HFFc6 (cell line): ENCODE results near the gene LRP1B. TPM values are rescaled to one million over a fixed set of nuclear protein-coding genes. Genes with fewer than 3 reads are reported as not detected.

Source experiments
- DNase-seq: peaks from one replicate; pipeline ENCODE4 v3.0.0-alpha.2; 2018
- H3K27ac Mint-ChIP-seq: 2 replicates; pipeline ENCODE4 v1.8.0; 2020; ENCODE audit warnings: mild to moderate bottlenecking, mixed read lengths
- H3K27me3 Mint-ChIP-seq: 2 replicates; pipeline ENCODE4 v1.8.0; 2021; ENCODE audit warnings: mild to moderate bottlenecking, moderate library complexity, mixed read lengths; ENCODE audit not compliant: insufficient read depth
- H3K36me3 Mint-ChIP-seq: 2 replicates; pipeline ENCODE4 v1.8.0; 2021; ENCODE audit warnings: low read depth, mixed read lengths
- H3K4me1 Mint-ChIP-seq: 2 replicates; pipeline ENCODE4 v1.8.0; 2020; ENCODE audit warnings: low read depth, mixed read lengths
- H3K4me3 Mint-ChIP-seq: 2 replicates; pipeline ENCODE4 v1.8.0; 2020; ENCODE audit warnings: mild to moderate bottlenecking, moderate library complexity, mixed read lengths
- H3K9me3 Mint-ChIP-seq: 2 replicates; pipeline ENCODE4 v1.8.0; 2020; ENCODE audit warnings: mild to moderate bottlenecking, mixed read lengths
- CTCF ChIP-seq: fragments of 200-600 bp; sonication (generic); IDR thresholded peaks from 2 replicates; pipeline ENCODE4 v1.5.0; 2021; ENCODE audit warnings: antibody characterized with exemption, mild to moderate bottlenecking
- total RNA-seq, 6 experiments: library from RNA; stranded (reverse); fragmentation: NEBNext Ultra II Directional; extraction: Animal tissue kit (Norgen Biotek cat#: 25700); gene quantifications; 2 replicates in 1 of 6; 3 replicates in 5 of 6; pipeline ENCODE4 v1.2.3, GENCODE V29; 2021

LRP1B gene
- total RNA-seq, 6 experiments from 2014 or later = not detected

- no peak for TF ChIP-seq CTCF
- Mint-ChIP-seq H3K9me3 (peaks cover 29% of the 10 kb centered on the region), H3K36me3 (no peaks in the 10 kb centered on the region), H3K4me1 (no peaks in the 10 kb centered on the region), H3K27me3 (no peaks in the 10 kb centered on the region), H3K27ac (no peak overlapping the region), H3K4me3 (no peak overlapping the region)
- DNase-seq = no peak
Measured at GRCh38 chr2:140714586-140714985, 1416.2 kb downstream of the LRP1B start.

DNA sequence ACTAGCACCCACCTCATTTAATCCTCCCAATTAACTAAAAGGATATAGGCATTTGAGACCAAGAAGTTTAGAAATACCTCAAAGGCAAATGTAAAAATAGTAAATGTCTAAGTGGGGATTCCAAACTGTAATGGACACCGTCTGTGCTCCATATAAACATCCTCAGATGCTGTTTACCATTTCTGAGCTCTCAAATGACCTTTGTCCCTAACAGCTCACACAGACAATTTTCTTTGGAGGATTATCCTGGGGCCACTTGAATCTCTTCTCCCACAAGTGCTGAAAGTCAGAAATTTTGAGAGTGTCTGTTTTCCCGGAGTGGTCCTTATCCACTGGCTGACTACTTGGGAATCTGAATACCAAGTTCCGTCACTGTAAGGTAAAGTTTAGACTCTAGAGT is 1418.9 kb downstream of the LRP1B start:
- Mint-ChIP-seq H3K4me1 (no peaks in the 10 kb centered on the region), H3K27ac (no peak overlapping the region), H3K4me3 (no peak overlapping the region), H3K36me3 (no peaks in the 10 kb centered on the region), H3K9me3 (peaks cover 20% of the 10 kb centered on the region), H3K27me3 (no peaks in the 10 kb centered on the region; the same call in 1 of the 2 replicates)
- DNase-seq = no peak
- no peak for TF ChIP-seq CTCF

GRCh38 chr2:140701726-140702125 is 1429.1 kb downstream of the LRP1B start:
- DNase-seq = no peak
- no peak for TF ChIP-seq CTCF
- Mint-ChIP-seq H3K27ac (no peak overlapping the region), H3K4me3 (no peak overlapping the region), H3K27me3 (no peaks in the 10 kb centered on the region), H3K4me1 (no peaks in the 10 kb centered on the region), H3K9me3 (peaks cover 9% of the 10 kb centered on the region), H3K36me3 (no peaks in the 10 kb centered on the region)

DNA sequence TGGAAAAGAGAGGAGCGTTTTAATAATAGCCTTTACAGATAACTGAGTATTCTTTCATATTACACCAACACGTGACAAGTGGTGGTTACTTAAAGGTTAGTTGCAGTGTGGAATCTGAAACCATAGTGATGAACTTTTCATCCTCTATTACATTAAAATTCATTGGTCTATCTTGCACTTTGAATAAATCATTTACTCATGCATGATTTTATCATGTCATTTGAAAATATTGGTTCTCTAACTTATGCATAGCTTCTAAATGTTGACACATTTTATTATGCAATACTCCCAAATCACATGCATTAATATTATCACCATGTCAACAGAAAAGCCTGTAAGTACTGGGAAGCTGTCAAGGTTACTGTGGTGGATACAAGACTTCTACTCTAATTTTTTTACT is 1432.2 kb downstream of the LRP1B start:
- Mint-ChIP-seq H3K27me3 (no peaks in the 10 kb centered on the region), H3K27ac (no peak overlapping the region), H3K4me3 (no peak overlapping the region), H3K4me1 (no peaks in the 10 kb centered on the region), H3K9me3 (peaks cover 6% of the 10 kb centered on the region; the same call in 1 of the 2 replicates), H3K36me3 (no peaks in the 10 kb centered on the region)
- TF ChIP-seq CTCF = no peak
- no peak for DNase-seq

- Mint-ChIP-seq H3K4me1 (no peaks in the 10 kb centered on the region), H3K27ac (no peak overlapping the region), H3K4me3 (no peak overlapping the region), H3K36me3 (no peaks in the 10 kb centered on the region), H3K9me3 (peaks cover 4% of the 10 kb centered on the region; the same call in 1 of the 2 replicates), H3K27me3 (no peaks in the 10 kb centered on the region)
- no peak for TF ChIP-seq CTCF
- DNase-seq = no peak
Measured at GRCh38 chr2:140696449-140696848, 1434.4 kb downstream of the LRP1B start.

GRCh38 chr2:140695155-140695554 is 1435.7 kb downstream of the LRP1B start:
- no peaks in the 10 kb centered on the region for H3K27me3 Mint-ChIP-seq
- DNase-seq = no peak

More at GRCh38 chr2:140695155-140695554, 1435.7 kb downstream of the LRP1B start:
- Mint-ChIP-seq H3K4me1 (no peaks in the 10 kb centered on the region), H3K4me3 (no peak overlapping the region), H3K27ac (no peak overlapping the region), H3K9me3 (peaks cover 11% of the 10 kb centered on the region), H3K36me3 (no peaks in the 10 kb centered on the region)
- TF ChIP-seq CTCF = no peak
